Measurements from ENCODE around the gene PIP4K2C.
A peak's percentile ranks its signal among the peaks of the same experiment; 100 is the strongest.

The PIP4K2C gene

DNA sequence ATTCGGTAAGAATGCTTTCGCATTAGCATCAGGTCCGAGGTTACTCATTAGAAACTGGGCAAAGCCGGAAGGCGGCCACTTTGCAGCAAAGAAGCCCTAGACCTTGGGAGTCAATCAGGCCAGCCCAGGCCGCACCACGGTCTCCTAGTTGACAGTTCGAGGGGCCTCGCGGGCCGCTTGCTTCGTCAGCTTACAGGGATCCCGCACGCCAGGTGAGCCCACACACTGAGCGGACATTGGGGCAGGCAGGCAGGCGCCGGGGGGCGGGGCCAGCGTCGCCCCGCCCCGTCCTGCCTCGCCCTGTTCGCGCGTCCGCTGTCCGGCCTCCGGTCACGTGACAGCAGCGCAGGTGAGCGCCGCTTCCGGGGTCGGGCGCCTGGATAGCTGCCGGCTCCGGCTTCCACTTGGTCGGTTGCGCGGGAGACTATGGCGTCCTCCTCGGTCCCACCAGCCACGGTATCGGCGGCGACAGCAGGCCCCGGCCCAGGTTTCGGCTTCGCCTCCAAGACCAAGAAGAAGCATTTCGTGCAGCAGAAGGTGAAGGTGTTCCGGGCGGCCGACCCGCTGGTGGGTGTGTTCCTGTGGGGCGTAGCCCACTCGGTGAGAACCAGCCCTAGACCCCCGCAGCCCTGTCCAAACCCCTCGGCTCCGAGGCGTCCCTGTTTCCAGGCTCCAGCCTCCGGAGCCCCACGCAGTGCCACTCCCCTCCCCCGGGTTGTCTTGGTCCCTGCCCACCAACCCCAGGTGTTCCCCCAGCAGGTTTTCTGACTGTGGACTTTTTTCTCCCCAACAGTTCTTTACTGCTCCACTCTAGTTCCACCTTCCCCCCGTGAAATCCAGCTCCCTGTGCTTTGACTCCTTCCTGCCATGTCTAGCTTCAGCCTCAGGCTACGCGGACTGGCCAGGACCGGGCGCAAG, at the start of gene PIP4K2C:
Gene PIP4K2C (plus strand): TSS at position 329 of the 918 bp plus-strand sequence. CDS start 98 bp downstream, at position 427.
- DNase-seq (ENCODE audit: low read depth, low spot score) = no peak

GRCh38 chr12:57541717-57542116, 49.3 kb upstream of the PIP4K2C start:
- DNase-seq (ENCODE audit: low read depth, low spot score) = no peak

DNA sequence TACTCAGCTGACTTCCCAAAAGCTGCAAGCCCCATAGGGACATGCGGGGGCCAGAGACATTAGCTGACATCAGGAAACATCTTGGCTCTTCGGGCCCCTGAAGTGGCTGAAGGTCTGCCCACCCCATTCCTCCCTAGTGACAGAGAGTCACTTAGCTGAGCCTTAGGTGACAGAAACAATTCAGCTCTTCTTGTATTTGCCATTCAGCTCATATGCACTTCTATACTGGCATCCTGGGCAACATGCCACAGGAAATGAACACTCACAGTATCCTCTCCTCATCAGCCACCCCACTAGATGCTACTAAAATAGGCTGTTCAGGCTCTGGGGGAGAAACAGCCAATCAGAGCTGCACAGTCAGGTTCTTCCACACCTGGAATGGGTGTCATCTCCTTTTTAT, 47.4 kb upstream of the PIP4K2C start:
- DNase-seq (ENCODE audit: low read depth, low spot score) = no peak

- no peak for DNase-seq (ENCODE audit: low read depth, low spot score)
These were observed 45.1 kb upstream of the PIP4K2C start for GRCh38 chr12:57545809-57546437.

GRCh38 chr12:57546438-57547287, 44.3 kb upstream of the PIP4K2C start, which contains the start of gene DCTN2:
Gene DCTN2, minus strand, starts transcription at chr12:57547192. Its CDS starts 129 bp downstream, at chr12:57547063.
- peak; percentile 88 for DNase-seq (ENCODE audit: low read depth, low spot score)

GRCh38 chr12:57547288-57548012, 43.5 kb upstream of the PIP4K2C start:
- no peak for DNase-seq (ENCODE audit: low read depth, low spot score)

DNA sequence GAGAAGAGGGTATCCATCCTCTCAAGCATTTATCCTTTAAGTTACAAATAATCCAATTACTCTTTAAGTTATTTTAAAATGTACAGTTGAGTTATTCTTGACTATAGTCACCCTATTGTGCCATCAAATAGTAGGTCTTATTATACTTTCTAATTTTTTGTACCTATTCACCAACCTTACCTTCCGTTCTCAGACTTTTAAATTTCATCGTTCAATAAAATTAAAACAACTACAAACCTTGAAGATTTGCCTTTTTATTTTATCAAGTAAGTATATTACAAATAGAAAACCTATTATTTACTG, 43.0 kb upstream of the PIP4K2C start:
- DNase-seq (ENCODE audit: low read depth, low spot score) = no peak

- DNase-seq (ENCODE audit: low read depth, low spot score) = no peak
These were observed 42.5 kb upstream of the PIP4K2C start for GRCh38 chr12:57548488-57548887.

GRCh38 chr12:57549203-57549908, 41.6 kb upstream of the PIP4K2C start:
- no peak for DNase-seq (ENCODE audit: low read depth, low spot score)

DNA sequence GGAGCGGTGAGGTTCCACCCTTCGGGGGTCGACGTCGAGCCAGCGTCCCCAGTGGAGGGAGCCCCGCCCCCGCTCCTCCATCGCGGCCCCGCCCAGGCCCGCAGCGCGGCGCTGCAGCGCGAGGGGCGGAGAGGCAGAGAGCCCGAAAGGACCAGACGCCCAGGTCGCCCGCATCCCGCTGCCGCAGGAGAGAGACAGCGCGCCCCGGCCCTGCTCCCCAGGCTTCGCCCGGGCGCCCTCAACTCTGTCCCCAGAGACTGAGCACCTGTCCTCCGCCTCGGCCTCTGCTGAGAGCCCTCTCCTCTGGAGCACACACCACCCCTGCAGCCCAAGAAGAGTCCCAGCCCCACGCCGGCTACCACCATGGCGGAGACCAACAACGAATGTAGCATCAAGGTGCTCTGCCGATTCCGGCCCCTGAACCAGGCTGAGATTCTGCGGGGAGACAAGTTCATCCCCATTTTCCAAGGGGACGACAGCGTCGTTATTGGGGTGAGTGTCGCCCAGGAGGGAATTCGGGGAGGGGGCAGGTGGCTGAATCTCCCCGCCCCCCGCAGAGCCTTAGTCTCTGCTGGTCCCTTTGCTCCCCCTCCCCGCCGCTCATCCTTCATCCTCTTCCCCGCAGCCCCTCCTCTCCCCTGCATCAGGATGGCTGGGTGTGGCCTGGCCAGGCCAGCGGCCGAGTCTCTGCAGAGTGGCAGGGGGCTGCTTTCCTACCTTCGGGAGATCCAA, 40.9 kb upstream of the PIP4K2C start, which contains the start of gene KIF5A:
Gene KIF5A (plus strand): TSS at position 136 of the 732 bp plus-strand sequence. CDS start 228 bp downstream, at position 364.
- no peak for DNase-seq (ENCODE audit: low read depth, low spot score)

- no peak for DNase-seq (ENCODE audit: low read depth, low spot score)
These were observed 40.1 kb upstream of the PIP4K2C start for GRCh38 chr12:57550641-57551549.

- no peak for DNase-seq (ENCODE audit: low read depth, low spot score)
These were observed 39.2 kb upstream of the PIP4K2C start for GRCh38 chr12:57551637-57552305.

- DNase-seq (ENCODE audit: low read depth, low spot score) = no peak
These were observed 38.7 kb upstream of the PIP4K2C start for GRCh38 chr12:57552306-57552651.

- DNase-seq (ENCODE audit: low read depth, low spot score) = no peak
These were observed 38.1 kb upstream of the PIP4K2C start for GRCh38 chr12:57552835-57553313.

DNA sequence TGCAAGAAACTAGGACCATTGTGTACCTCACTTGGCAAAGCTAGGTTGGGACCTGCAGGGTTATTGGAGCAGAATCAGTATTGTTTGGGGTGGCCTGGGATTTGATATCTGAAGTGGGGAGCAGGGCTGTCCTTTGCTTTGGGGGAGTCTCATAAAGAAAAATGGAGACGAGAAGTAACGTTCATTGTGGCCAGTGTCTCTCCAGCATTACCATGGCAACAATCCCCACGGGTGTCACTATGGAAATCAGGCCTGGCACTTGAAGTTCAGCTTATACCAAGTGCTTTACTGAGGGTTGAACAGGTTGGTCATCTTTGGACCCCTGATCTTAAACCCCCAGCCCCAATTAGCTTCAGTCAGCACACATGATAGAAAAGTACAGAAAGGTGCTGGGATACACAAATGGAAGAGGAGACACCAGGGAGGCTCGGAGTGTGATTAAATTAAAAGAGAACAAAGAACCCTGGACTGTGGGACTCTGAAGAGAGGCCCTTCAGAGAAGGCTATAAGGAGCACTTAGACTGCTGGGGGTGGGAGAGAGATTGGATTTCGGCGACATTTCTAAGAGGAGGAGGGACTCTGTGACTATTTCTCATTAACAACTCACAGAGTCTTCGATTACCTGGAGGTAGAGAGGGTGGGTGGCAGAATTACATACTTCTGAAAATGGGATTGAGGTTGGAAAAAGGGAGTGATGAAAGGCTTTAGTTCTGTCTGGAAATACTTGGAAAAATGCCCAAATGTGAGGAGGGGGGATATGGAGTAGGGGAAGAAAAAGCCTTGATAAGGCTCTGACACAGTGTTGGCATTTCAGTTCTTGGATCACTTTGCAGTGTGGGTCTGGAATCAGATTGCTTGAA, 37.4 kb upstream of the PIP4K2C start:
- no peak for DNase-seq (ENCODE audit: low read depth, low spot score)

GRCh38 chr12:57554453-57554852, 36.5 kb upstream of the PIP4K2C start:
- no peak for DNase-seq (ENCODE audit: low read depth, low spot score)

DNA sequence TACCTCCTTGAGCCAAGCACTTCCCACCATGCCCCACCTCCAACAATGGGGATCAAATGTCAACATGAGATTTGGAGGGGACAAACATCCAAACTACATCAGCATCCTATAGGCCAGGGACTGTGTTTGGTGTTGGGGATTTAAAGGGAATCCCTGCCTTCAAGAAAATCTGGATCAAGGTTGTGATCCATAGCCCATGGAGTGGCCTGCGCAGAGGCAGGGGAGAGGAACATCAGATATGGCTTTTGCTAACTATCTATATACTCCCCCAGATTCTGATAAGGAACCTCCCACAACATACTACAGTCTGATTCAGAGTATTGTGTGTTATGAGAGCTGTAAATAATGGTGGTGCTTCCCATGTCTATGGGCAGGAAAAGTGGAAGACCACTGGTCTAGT, 36.1 kb upstream of the PIP4K2C start:
- no peak for DNase-seq (ENCODE audit: low read depth, low spot score)

All from smooth muscle cell of the brain vasculature (primary cell).